Colonic mucosa (tissue), 4 donors: ENCODE results near the gene TAF1D. TPM values are rescaled to one million over a fixed set of nuclear protein-coding genes. Genes with fewer than 3 reads are reported as not detected.

Source experiments
- DNase-seq: peaks from one replicate; pipeline ENCODE4 v3.0.0-alpha.2; 2020
- H3K27ac ChIP-seq: fragments of 200-600 bp; one replicate; pipeline ENCODE4 v1.8.0; 2021
- H3K27me3 ChIP-seq: fragments of 200-600 bp; one replicate; pipeline ENCODE4 v1.8.0; 2021
- H3K36me3 ChIP-seq: fragments of 200-600 bp; one replicate; pipeline ENCODE4 v1.8.0; 2021
- H3K4me1 ChIP-seq: fragments of 200-600 bp; one replicate; pipeline ENCODE4 v1.8.0; 2021; ENCODE audit warnings: mild to moderate bottlenecking
- H3K4me3 ChIP-seq: fragments of 200-600 bp; one replicate; pipeline ENCODE4 v1.8.0; 2021
- H3K9ac ChIP-seq, 2 donors: one replicate each; pipeline ENCODE4 v1.7.0; 2013; ENCODE audit warnings: control low read depth in 2 of 2, low read depth in 2 of 2, low read length in 2 of 2
- H3K9me3 ChIP-seq: fragments of 200-600 bp; one replicate; pipeline ENCODE4 v1.8.0; 2021
- CTCF ChIP-seq: fragments of 200-600 bp; IDR thresholded peaks from one replicate; pipeline ENCODE4 v1.8.0; 2022; ENCODE audit warnings: antibody characterized with exemption, mild to moderate bottlenecking
- intact Hi-C: fragments of 100-400 bp; cut with DNase I; formaldehyde crosslinking; loops from one replicate; pipeline ENCODE4 v1.14.1; 2022
- total RNA-seq, 2 donors: library from RNA; stranded (reverse); fragmentation: NEBNext Ultra II Directional in 1 of 2; extraction: Animal tissue kit (Norgen Biotek cat#: 25700) in 1 of 2; gene quantifications; one replicate each; pipeline ENCODE4 v1.2.1, GENCODE V29; 2021
- donor health status: healthy.
- donor health status: DM: no; HTN: no; CAD: no.
- donor health status: DM: no; HTN: no; CAD: no.

TAF1D gene
- total RNA-seq, 2 donors from 2014 or later, result 73.7 to 100 TPM

GRCh38 chr11:93710239-93710638 is 31.1 kb downstream of the TAF1D start:
- Histone ChIP-seq H3K36me3 (no peaks in the 10 kb centered on the region), H3K27ac (no peak overlapping the region), H3K9me3 (no peaks in the 10 kb centered on the region), H3K9ac (no peak overlapping the region), H3K27me3 (no peaks in the 10 kb centered on the region), H3K4me1 (no peaks in the 10 kb centered on the region), H3K4me3 (no peak overlapping the region)
- TF ChIP-seq CTCF, result no peak
- intact Hi-C loops, result no loop called here
- DNase-seq, result no peak

DNA sequence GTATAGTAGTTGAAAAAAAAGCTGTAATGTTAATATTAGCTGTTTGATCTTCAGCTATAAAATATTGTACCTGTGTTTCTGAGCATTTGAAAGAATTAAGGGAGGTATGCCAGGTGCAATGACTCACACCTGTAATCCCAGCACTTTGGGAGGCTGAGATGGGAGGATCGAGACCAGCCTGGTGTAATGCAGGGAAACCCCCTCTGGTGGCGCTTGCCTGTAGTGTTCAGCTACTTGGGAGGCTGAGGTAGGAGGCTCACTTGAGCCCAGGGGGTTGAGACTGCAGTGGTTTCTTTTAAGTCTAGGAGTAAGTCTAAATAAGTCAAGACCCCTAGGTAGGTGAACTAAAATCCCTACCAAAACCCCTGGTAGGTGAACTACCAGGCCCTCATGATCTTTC is 37.1 kb downstream of the TAF1D start:
- no peak overlapping the region for H3K9ac ChIP-seq
- no peaks in the 10 kb centered on the region for H3K36me3 ChIP-seq
- DNase-seq, result no peak
- TF ChIP-seq CTCF, result no peak
- H3K27ac ChIP-seq, result no peak overlapping the region
- intact Hi-C loops, result no loop called here
- no peaks in the 10 kb centered on the region for H3K4me1 ChIP-seq
- H3K9me3 ChIP-seq, result no peaks in the 10 kb centered on the region
- H3K27me3 ChIP-seq, result no peaks in the 10 kb centered on the region
- H3K4me3 ChIP-seq, result no peak overlapping the region

DNA sequence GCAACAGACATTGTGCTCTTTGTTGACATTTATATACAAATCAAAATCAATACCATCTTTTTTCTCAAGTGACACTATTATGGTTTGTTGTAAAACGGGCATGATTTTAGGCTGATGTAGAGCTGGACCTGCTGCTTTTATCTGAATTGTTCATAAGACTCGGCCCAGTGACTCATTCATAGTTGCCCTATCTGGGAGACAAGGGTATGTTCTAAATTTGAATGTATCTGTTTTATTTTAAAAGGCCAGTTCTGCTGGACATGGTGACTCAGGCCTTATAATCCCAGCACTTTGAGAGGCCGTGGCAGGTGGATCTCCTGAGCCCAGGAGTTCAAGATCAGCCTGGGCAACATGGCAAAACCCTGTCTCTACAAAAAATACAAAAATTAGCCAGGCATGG is 40.5 kb downstream of the TAF1D start:
- Histone ChIP-seq H3K9me3 (no peaks in the 10 kb centered on the region), H3K27me3 (no peaks in the 10 kb centered on the region), H3K4me3 (no peak overlapping the region), H3K4me1 (no peaks in the 10 kb centered on the region), H3K27ac (no peak overlapping the region), H3K36me3 (peaks cover 8% of the 10 kb centered on the region), H3K9ac (no peak overlapping the region)
- TF ChIP-seq CTCF, result no peak
- no peak for DNase-seq
- intact Hi-C loops, result no loop called here

DNA sequence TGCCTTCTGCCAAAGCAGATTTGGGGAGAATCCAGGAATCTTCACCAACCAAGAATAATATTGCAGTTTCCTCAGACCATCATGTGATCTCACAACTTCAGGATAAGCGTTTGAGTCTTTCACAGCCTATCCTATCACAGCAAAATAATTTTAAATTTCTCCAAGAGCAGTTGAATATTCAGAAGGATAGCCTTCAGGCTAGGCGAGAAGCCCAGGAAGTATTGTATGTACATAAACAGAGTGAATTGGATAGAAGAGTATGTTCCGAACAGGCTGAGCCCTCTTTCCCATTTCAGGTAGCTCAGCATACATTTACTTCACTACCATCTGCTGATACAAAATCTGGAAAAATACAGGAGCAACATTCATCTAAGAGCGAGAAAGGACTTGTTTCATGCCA is 43.7 kb downstream of the TAF1D start:
- intact Hi-C loops, result no loop called here
- no peak for TF ChIP-seq CTCF

DNA sequence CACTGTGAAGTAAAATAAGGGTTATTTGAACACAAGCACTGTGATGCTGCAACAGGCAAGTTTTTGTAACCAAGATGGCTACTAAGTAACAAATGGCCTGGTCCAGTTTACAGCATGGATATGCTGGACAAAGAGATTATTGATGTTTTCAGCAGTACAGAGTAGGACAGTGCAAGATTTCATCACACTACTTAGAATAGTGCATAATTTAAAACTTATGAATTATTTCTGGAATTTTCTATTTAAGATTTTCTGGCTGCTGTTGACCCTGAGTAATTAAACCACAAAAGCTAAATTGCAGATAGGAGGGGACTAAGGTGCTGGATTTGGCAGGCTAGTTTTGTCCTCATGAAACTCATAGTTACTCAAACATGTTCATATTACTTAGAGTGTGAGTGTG is 46.7 kb downstream of the TAF1D start:
- intact Hi-C loops, result no loop called here
- no peak overlapping the region for H3K9ac ChIP-seq
- H3K9me3 ChIP-seq, result no peaks in the 10 kb centered on the region
- no peaks in the 10 kb centered on the region for H3K27me3 ChIP-seq
- peaks cover 8% of the 10 kb centered on the region for H3K36me3 ChIP-seq
- DNase-seq, result no peak
- no peaks in the 10 kb centered on the region for H3K4me1 ChIP-seq
- TF ChIP-seq CTCF, result no peak
- H3K4me3 ChIP-seq, result no peak overlapping the region
- H3K27ac ChIP-seq, result no peak overlapping the region

More for the DNA sequence above, 43.7 kb downstream of the TAF1D start:
- H3K27me3 ChIP-seq, result no peaks in the 10 kb centered on the region
- H3K4me3 ChIP-seq, result no peak overlapping the region
- H3K27ac ChIP-seq, result no peak overlapping the region
- no peaks in the 10 kb centered on the region for H3K9me3 ChIP-seq
- H3K4me1 ChIP-seq, result no peaks in the 10 kb centered on the region
- DNase-seq, result no peak
- no peak overlapping the region for H3K9ac ChIP-seq
- peaks cover 8% of the 10 kb centered on the region for H3K36me3 ChIP-seq

DNA sequence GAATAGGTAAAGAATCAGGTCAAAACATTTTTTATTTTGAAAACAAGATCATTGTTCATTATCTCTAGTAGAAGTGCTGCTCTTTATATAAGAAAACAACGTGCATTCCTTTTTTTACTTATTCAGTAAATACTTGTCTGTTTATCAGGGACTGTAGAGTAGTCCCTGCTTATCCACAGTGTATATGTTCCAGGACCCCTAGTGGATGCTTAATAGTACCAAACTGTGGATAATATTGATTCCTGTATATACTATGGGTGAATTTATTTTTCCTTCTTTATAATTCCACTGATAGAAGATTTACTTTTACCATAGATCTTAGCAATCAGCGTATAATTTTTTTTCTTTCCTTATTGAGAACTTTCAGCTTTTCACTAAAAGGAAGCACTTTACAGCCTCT is 47.2 kb downstream of the TAF1D start:
- Histone ChIP-seq H3K27ac (no peak overlapping the region), H3K9me3 (no peaks in the 10 kb centered on the region), H3K4me3 (no peak overlapping the region), H3K4me1 (no peaks in the 10 kb centered on the region), H3K36me3 (peaks cover 8% of the 10 kb centered on the region), H3K9ac (no peak overlapping the region), H3K27me3 (no peaks in the 10 kb centered on the region)
- TF ChIP-seq CTCF, result no peak
- DNase-seq, result no peak
- intact Hi-C loops, result no loop called here
